GM19438 (cell line): Measurements from ENCODE around the gene XPC.

ENCODE experiments used
- ATAC-seq: cut with Tn5 transposase; IDR thresholded peaks from one replicate; pipeline ENCODE4 v1.9.1; 2021; ENCODE audit warnings: low read depth; ENCODE audit not compliant: unreplicated experiment

XPC gene

GRCh38 chr3:14175383-14176037, 2.9 kb downstream of the XPC start:
- no peak for ATAC-seq

- ATAC-seq = no peak
These were observed 3.9 kb downstream of the XPC start for GRCh38 chr3:14174483-14174882.

GRCh38 chr3:14172496-14172895, 5.9 kb downstream of the XPC start:
- ATAC-seq = no peak

GRCh38 chr3:14170531-14171159, 7.8 kb downstream of the XPC start:
- no peak for ATAC-seq

- ATAC-seq = no peak
These were observed 8.5 kb downstream of the XPC start for GRCh38 chr3:14169871-14170270.

GRCh38 chr3:14169435-14169834, 9.0 kb downstream of the XPC start:
- no peak for ATAC-seq

- no peak for ATAC-seq
These were observed 11.4 kb downstream of the XPC start for GRCh38 chr3:14166877-14167603.

- no peak for ATAC-seq
These were observed 16.2 kb downstream of the XPC start for GRCh38 chr3:14162178-14162577.

- no peak for ATAC-seq
These were observed 17.1 kb downstream of the XPC start for GRCh38 chr3:14161282-14161681.

GRCh38 chr3:14159426-14159825, 19.0 kb downstream of the XPC start:
- no peak for ATAC-seq

- ATAC-seq = no peak
These were observed 20.0 kb downstream of the XPC start for GRCh38 chr3:14158370-14158769.

- ATAC-seq = no peak
These were observed 20.4 kb downstream of the XPC start for GRCh38 chr3:14157951-14158350.

- ATAC-seq = no peak
These were observed 21.4 kb downstream of the XPC start for GRCh38 chr3:14156843-14157561.

- no peak for ATAC-seq
These were observed 22.2 kb downstream of the XPC start for GRCh38 chr3:14156201-14156600.

GRCh38 chr3:14154895-14155440, 23.4 kb downstream of the XPC start:
- no peak for ATAC-seq

- no peak for ATAC-seq
These were observed 24.1 kb downstream of the XPC start for GRCh38 chr3:14154276-14154675.

GRCh38 chr3:14153663-14154062, 24.7 kb downstream of the XPC start:
- ATAC-seq = no peak

- no peak for ATAC-seq
These were observed 25.4 kb downstream of the XPC start for GRCh38 chr3:14152963-14153355.

GRCh38 chr3:14152233-14152962, 26.0 kb downstream of the XPC start:
- ATAC-seq = no peak

GRCh38 chr3:14151471-14152083, 26.8 kb downstream of the XPC start:
- no peak for ATAC-seq
